IPS-15b (cell line): Measurements from ENCODE around the gene JMJD1C.

Source experiments
- H3K27me3 ChIP-seq: one replicate; pipeline ENCODE4 v1.6.1; 2013; ENCODE audit warnings: low read length; ENCODE audit not compliant: control insufficient read depth, insufficient read depth
- H3K36me3 ChIP-seq: one replicate; pipeline ENCODE4 v1.6.1; 2013; ENCODE audit warnings: low read length; ENCODE audit not compliant: control insufficient read depth, insufficient read depth
- H3K4me1 ChIP-seq: one replicate; pipeline ENCODE4 v1.6.1; 2013; ENCODE audit warnings: mild to moderate bottlenecking, low read length; ENCODE audit not compliant: control insufficient read depth, insufficient read depth
- H3K4me3 ChIP-seq: one replicate; pipeline ENCODE4 v1.5.1; 2013; ENCODE audit warnings: low read depth, low read length
- H3K9ac ChIP-seq: one replicate; pipeline ENCODE4 v1.6.1; 2013; ENCODE audit warnings: low read depth, mild to moderate bottlenecking, low read length
- H3K9me3 ChIP-seq: one replicate; pipeline ENCODE4 v1.6.1; 2013; ENCODE audit warnings: mild to moderate bottlenecking, low read length; ENCODE audit not compliant: control insufficient read depth, insufficient read depth

JMJD1C gene

GRCh38 chr10:63142136-63142535, 323.6 kb downstream of the JMJD1C start:
- Histone ChIP-seq H3K36me3 (peaks cover 9% of the 10 kb centered on the region), H3K4me3 (no peak overlapping the region), H3K9me3 (no peaks in the 10 kb centered on the region), H3K27me3 (no peaks in the 10 kb centered on the region), H3K4me1 (peaks cover 7% of the 10 kb centered on the region), H3K9ac (no peak overlapping the region)

- Histone ChIP-seq H3K4me1 (no peaks in the 10 kb centered on the region), H3K27me3 (no peaks in the 10 kb centered on the region), H3K9ac (no peak overlapping the region), H3K36me3 (peaks cover 9% of the 10 kb centered on the region), H3K9me3 (no peaks in the 10 kb centered on the region), H3K4me3 (no peak overlapping the region)
These were observed 325.7 kb downstream of the JMJD1C start for GRCh38 chr10:63140077-63140476.

GRCh38 chr10:63137306-63137705, 328.5 kb downstream of the JMJD1C start:
- Histone ChIP-seq H3K36me3 (peaks cover 11% of the 10 kb centered on the region), H3K27me3 (no peaks in the 10 kb centered on the region), H3K9ac (no peak overlapping the region), H3K4me1 (peaks cover 6% of the 10 kb centered on the region), H3K9me3 (no peaks in the 10 kb centered on the region), H3K4me3 (no peak overlapping the region)

- H3K4me1 ChIP-seq, result peaks cover 6% of the 10 kb centered on the region
- H3K9me3 ChIP-seq, result no peaks in the 10 kb centered on the region
- H3K4me3 ChIP-seq, result peak overlapping the region; percentile 92
- H3K36me3 ChIP-seq, result peaks cover 2% of the 10 kb centered on the region
- peak overlapping the region; percentile 90 for H3K9ac ChIP-seq
- no peaks in the 10 kb centered on the region for H3K27me3 ChIP-seq
These were observed 331.8 kb downstream of the JMJD1C start for GRCh38 chr10:63133821-63134557.

GRCh38 chr10:63133056-63133820, 332.5 kb downstream of the JMJD1C start, which contains the start of gene NRBF2:
NRBF2 (plus strand) TSS chr10:63133328; CDS start chr10:63133471, 143 bp downstream.
- Histone ChIP-seq H3K9me3 (no peaks in the 10 kb centered on the region), H3K9ac (peak within 1 kb of the TSS; percentile 90), H3K36me3 (peaks cover 2% of the 10 kb centered on the region), H3K4me3 (peak within 1 kb of the TSS; percentile 92), H3K27me3 (no peaks in the 10 kb centered on the region), H3K4me1 (peaks cover 6% of the 10 kb centered on the region)

- Histone ChIP-seq H3K4me1 (peaks cover 6% of the 10 kb centered on the region), H3K9me3 (no peaks in the 10 kb centered on the region), H3K4me3 (peak overlapping the region; percentile 92), H3K36me3 (peaks cover 2% of the 10 kb centered on the region), H3K27me3 (no peaks in the 10 kb centered on the region), H3K9ac (no peak overlapping the region)
These were observed 333.1 kb downstream of the JMJD1C start for GRCh38 chr10:63132651-63133055.

GRCh38 chr10:63129888-63130287, 335.9 kb downstream of the JMJD1C start:
- H3K4me1 ChIP-seq, result peaks cover 6% of the 10 kb centered on the region
- H3K27me3 ChIP-seq, result no peaks in the 10 kb centered on the region
- no peak overlapping the region for H3K4me3 ChIP-seq
- no peaks in the 10 kb centered on the region for H3K9me3 ChIP-seq
- H3K36me3 ChIP-seq, result peaks cover 2% of the 10 kb centered on the region
- H3K9ac ChIP-seq, result no peak overlapping the region

GRCh38 chr10:63128443-63128842, 337.3 kb downstream of the JMJD1C start:
- H3K27me3 ChIP-seq, result no peaks in the 10 kb centered on the region
- H3K9ac ChIP-seq, result no peak overlapping the region
- H3K4me1 ChIP-seq, result no peaks in the 10 kb centered on the region
- H3K4me3 ChIP-seq, result no peak overlapping the region
- H3K36me3 ChIP-seq, result peaks cover 1% of the 10 kb centered on the region
- no peaks in the 10 kb centered on the region for H3K9me3 ChIP-seq

- H3K27me3 ChIP-seq, result no peaks in the 10 kb centered on the region
- no peaks in the 10 kb centered on the region for H3K4me1 ChIP-seq
- H3K9ac ChIP-seq, result no peak overlapping the region
- H3K9me3 ChIP-seq, result peaks cover 3% of the 10 kb centered on the region
- no peaks in the 10 kb centered on the region for H3K36me3 ChIP-seq
- H3K4me3 ChIP-seq, result no peak overlapping the region
These were observed 340.3 kb downstream of the JMJD1C start for GRCh38 chr10:63125459-63125858.

- no peaks in the 10 kb centered on the region for H3K36me3 ChIP-seq
- H3K27me3 ChIP-seq, result no peaks in the 10 kb centered on the region
- H3K9ac ChIP-seq, result no peak overlapping the region
- H3K9me3 ChIP-seq, result peaks cover 3% of the 10 kb centered on the region
- no peaks in the 10 kb centered on the region for H3K4me1 ChIP-seq
- H3K4me3 ChIP-seq, result no peak overlapping the region
These were observed 341.9 kb downstream of the JMJD1C start for GRCh38 chr10:63123727-63124362.

GRCh38 chr10:63120554-63120953, 345.2 kb downstream of the JMJD1C start:
- no peaks in the 10 kb centered on the region for H3K4me1 ChIP-seq
- H3K27me3 ChIP-seq, result no peaks in the 10 kb centered on the region
- no peak overlapping the region for H3K9ac ChIP-seq
- no peak overlapping the region for H3K4me3 ChIP-seq
- H3K9me3 ChIP-seq, result peaks cover 3% of the 10 kb centered on the region
- H3K36me3 ChIP-seq, result no peaks in the 10 kb centered on the region
